NCI-H2196 treated with DMSO at 0.1 percent for 48 hours (cell line): Measurements from ENCODE around the gene ROR2.

Experiments used
- DNase-seq: peaks from one replicate; lab custom pipeline; 2025; ENCODE audit not compliant: unreplicated experiment; lab: John Stamatoyannopoulos, UW

Gene ROR2

DNA sequence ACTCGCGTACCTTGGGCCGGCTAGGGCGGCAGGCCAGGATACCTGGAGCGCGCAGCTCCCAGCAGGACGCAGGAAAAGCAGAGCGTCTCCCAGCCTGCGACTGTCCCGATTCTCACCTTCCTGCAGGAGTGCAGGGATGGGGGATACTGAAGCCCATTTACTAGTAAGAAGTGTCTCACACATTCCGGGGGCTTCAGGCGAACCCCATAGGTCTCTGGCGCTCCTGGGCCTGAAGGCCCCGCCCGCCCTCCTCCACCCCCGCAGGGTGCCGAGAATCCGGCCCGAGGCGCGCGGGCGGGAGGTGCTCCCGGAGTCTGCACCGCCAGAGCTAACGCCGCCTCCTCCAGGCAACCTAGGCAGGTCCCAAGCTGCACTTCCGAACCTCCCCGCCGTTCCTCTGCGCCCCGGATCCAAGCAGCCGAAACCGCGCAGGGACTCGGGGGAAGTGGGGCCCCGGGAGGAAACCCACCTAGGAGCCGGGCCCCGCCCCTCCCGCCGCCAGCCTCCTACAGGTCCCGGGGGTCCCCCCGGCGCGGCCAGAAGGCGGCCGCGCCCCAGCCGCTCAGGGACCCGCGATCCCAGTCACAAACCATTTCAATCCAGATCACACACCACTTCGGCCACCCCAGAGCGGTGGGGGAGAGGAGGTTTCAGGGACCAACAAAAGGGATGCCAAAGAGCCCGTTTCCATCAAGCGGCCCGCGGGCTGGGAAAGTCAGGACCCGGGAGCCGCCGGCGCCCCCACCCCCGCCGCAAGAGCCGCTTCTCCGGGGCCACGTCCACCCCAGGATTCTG lies 1.2 kb downstream of the ROR2 start:
- no peak for DNase-seq

DNA sequence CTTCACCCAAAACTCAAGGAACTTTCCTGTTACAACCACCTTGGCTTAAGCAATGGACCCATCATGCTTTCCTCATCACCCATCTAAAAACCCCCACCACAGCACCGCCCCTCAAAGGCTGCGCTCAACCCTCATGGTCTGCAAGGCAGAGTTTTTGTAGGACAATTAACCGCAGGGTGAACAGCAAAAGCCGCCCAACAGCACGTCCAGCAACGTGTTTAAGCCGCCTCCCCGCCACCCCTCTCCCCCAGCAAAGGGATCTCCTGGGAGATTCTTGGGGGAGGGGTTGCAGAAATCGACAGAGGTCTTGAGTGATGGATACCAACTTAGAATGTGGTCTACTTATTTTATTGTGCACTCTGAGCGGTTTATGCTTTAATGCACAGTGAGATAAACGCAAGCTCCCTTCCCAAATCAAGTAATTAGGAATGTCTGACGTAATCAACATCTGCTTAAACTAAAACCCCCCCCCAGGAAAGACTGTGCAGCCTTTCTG lies 1.9 kb downstream of the ROR2 start:
- no peak for DNase-seq

DNA sequence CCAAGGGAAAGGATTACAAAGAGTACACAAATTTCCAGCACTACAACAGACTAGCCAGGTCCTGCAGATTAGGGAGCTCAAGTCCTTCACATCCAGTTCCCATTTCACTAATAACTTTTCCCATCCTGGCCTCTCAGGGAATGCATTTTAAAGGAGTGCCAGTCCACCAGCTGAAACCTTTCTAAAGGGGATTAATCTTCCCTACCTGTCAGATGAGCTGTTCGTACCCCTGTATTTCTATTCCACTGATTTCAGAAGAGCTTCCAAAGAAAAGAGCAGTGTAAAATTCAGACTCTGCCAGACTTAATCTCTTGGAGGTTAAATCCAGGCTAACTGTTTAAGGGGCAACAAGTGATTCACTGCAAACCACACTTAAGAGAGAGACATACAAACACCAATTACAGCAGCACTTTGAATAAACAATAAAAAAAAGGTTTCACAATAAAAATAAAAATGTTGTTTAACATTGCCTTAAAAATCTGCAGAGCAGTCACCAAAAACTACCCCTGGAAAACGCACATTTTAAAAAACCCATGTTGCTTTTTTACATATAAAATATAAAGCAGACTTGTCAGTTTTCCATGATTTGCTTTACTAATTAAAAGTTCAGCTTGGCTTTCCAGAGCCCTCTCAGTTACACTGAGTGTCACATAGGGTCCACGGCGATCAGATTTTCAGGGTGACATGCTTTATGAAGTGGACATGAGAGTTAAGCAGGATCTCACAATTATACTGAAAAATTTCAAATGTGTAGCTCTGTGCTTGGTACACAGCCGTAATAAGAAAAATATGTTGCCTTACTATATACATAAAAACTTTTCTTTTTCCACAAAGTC lies 3.2 kb downstream of the ROR2 start:
- no peak for DNase-seq

DNA sequence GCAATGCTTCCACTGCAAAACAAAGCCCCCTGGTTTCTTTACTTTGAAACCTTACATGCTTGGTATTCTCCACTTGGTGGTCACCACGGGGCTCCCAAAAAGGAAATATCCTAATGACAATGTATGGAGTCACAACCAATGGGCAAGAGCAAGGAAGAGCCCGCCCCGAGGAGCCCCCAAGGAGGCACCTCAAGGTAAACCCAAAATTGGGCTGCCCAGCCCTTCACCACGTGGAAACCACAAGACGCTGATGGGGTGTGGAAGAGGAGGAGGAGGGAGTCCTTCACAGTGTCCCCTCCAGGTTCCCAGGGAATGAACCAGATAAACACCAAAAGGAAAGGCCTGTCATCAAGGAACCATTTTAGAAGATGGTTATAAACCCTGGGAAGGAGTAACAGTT lies 3.8 kb downstream of the ROR2 start:
- DNase-seq = no peak

DNA sequence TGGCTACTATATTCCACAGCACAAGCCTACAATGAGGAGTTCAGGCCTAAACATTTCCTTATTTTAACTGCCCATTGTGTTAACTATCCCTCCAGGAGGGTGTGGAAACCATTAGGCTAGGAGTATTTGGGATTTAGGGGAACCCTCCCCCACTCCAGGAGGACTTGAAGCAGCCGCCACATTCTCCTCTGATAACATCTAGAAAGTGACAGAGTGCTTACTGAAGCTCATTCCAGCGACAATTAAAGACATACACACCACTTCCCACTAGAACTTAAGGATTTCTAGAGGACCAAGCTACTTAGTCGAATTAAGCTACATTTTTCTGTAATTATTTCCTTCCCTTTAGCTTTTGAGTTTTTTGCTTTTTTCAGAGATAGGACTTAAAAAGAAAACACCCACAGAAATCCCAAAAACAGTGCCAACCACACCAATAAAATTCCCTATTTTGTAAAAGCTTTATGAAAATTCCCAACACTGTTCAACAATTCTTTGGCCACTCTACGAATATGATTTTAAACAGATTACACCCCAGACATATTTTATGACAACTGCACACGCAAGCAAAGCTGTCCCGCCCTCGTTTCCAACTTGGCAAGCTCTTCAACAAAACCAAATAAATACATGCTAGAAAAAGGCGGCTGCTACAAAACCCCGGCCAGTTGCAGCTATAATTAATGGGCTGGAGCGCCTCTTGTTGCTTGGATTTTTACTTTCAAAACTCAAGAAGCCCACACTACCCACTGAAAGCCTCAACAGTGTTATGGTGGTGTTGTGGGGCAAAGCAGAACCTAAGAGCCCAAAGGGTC lies 4.5 kb downstream of the ROR2 start:
- DNase-seq = no peak

DNA sequence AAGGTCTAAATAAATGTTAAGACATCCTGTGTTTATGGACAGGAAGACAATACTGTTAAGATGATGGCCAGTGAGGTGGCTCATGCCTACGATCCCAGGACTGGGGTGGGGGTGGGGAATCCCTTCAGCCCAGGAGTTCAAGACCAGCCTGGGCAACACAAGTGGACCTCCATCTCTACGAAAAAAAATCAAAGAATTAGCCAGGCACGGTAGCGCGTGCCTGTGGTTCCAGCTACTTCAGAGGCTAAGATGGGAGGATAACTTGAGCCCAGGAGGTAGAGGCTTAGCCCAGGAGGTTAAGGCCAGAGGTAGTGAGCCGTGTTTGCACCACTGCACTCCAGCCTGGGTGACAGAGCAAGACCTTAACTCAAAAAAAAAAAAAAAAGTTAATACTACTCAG lies 5.3 kb downstream of the ROR2 start:
- DNase-seq = no peak

DNA sequence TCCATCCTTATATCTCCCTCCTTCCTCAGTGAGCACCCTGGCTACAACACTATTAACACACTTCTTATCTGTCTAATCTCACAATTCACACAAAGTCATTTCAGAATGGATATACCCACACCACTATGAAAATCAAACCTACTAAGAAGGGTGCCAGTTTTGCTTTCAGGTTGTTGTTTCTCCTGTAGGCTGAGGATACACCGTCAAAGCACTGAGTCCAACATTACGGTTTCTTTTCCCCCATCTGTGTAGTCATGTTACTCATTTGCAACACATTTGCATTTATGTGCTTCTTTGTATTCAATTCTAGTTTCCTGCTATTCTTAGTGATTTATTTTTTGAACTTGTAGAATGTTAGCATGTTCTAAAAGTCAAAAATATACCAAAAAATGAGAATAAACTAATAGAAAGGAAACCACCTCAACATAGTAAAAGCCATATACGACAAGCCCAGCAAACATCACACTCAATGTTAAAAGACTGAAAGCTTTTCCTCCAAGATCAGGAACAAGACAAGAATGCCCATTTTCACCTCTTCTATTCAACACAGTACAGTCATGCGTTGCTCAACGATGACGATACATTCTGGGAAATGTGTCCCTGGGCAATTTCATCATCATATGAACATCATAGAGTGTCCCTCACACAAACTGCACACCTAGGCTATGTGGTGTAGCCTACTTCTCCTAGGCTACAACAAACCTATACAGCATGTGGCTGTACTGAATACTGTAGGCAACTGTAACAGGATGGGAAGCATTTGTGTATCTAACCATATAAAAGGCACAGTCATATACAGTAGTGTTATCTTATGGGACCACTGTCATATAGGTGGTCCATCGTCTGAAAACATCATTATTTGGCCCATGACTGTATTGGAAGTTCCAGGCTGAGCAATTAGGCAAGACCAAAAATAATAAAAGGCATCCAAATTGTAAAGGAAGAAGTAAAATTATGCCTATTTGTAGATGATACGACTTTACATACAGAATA lies 6.3 kb downstream of the ROR2 start:
- DNase-seq = no peak

DNA sequence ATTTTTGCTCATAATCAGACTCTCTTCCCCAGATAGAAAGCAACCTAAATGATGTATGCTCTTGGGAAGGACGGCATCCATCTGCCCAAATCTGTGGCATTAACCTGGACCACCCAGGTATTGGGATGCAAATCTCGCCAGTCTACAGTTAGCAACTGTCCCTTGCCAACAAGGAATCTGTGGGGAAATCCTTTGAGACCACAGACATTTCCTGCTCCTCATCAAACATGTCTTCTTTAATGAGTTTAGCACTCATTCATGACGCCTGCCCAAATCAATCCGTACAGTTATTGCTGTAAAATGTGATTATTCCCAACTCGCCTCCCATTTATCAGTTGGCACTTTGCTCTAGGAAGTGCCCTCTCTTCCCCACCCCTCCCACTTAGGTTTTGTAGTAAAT lies 7.8 kb downstream of the ROR2 start:
- no peak for DNase-seq

DNA sequence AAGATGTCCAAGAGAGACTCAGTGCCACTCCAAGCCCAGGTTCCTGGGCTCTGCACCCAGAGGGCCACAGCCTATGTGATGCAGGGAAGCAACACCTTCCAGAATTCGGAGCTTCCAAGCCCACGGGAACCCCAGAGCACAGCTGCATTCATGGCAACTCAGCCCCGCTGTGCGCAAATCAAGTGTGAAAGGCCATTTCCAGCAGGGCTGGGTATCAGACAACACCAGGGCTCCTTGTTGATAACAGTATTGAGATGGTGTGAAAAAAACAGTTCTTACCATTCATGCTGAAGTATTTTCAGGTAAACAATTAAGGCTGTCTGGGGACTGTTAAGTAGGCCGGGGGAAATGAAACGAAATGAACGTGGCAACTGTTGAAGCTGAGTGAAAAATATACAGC lies 10.1 kb downstream of the ROR2 start:
- DNase-seq = no peak

DNA sequence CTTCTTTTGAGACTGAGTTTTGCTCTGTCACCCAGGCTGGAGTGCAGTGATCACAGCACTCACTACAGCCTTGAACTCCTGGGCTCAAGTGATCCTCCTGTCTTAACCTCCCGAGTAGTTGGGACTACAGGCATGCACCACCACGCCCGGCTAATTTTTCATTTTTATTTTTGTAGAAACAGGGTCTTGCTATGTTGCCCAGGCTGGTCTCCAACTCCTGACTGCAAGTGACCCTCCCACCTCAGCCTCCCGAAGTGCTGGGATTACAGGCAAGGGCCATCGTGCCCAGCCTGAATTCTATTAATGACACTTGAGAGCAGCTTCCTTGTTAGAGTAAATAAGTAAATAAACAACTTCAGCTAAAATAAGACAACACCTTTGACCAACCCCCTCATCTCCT lies 12.3 kb downstream of the ROR2 start:
- no peak for DNase-seq

DNA sequence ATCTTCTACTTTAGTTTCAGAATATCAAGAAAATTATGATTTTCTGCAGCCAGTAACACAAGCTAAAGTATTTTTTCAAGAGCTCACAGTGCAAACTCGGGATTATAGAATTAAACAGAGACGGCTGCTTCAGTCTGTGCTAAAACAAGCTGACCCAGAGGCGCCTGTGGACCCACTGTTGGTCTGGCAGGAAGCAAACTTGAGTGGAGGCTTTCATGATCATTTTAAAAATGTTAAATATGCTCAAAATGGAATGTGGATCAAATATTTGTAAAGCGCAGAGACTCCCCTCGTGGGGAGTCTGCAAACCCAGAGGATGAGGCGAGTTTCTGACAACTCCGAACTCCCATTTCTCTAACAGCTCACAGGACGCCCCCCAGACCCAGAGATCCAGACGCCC lies 13.0 kb downstream of the ROR2 start:
- DNase-seq = no peak

DNA sequence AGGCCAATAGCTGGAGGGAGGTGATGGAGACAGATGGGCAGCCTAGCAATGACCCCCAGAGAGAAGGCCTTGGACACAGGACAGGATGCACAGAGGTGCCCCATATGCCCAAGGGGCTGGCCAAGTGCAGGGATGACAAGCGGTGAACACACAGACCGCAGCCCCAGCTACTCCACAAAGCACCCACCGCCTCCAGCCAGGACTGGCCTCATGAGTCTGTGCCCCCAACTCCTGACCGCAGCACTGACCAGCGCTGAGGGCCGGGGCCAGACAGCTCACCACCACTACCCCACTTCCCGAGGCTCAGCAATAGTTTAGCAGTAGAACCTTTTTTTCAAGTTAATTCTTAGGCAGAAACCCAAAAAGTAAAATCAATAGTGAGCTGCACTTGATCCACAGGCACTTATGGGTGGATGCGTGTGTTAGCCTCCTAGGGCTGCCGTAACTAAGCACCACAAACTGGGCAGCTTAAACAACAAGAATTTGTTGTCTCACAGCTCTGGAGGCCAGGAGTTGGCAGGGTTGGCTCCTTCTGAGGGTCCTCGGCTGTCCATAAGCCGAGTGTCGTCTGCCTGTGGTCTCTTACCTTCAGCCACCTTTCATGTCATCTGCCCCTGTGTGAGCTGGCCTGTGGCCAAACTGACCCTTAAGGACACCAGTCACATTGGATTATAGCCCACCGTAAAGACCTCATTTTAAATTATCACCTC lies 14.1 kb downstream of the ROR2 start:
- DNase-seq = no peak

DNA sequence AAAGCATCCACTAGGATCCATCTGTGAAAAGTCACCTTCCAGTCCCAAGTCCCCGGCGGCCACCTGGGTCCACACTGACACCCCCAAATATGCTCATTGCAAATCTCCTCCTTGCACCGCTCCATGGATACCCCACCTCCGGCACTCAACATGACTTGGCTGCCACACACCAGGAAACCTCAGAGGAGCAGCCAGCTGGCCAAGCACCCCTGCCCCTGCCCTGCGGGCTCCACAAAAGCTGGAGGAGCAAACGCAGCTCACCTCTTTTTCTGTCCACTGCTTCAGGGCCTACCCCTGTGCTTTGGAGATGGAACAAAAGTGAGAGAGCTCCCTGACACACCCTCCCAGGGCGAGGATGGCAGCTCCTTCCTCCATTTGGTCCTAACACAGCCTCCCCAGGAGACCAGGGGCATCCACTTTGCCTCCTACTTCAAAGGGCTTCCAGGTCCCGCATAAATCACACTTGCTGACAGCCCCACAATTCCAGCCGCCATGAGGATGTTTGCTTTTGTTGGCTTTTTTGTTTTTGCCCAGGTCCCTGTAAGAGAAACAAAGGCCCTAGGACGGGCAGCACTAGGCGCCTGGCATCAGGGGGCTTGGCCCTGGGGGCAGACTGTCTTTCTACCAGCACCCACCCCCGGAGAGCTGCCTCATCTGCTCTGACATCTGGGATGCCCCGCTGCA lies 14.8 kb downstream of the ROR2 start:
- no peak for DNase-seq

DNA sequence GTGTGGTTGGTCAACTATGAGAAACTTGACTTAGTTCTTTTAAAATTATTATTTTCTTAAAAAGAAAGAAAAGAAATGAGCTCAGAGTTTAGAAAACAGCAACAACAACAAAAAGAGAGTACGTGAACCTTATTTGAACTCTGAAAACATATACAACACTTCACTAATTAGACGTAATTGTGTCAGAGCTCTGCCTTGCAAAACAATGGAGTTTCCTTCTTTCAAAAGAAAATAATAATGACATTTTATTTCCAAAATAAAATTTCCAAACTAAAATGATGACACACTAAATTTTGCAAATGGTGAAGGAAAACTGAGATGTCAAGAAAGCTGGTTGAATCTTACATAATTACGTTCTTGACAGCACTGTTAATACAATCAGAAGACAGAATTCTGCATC lies 15.4 kb downstream of the ROR2 start:
- no peak for DNase-seq

DNA sequence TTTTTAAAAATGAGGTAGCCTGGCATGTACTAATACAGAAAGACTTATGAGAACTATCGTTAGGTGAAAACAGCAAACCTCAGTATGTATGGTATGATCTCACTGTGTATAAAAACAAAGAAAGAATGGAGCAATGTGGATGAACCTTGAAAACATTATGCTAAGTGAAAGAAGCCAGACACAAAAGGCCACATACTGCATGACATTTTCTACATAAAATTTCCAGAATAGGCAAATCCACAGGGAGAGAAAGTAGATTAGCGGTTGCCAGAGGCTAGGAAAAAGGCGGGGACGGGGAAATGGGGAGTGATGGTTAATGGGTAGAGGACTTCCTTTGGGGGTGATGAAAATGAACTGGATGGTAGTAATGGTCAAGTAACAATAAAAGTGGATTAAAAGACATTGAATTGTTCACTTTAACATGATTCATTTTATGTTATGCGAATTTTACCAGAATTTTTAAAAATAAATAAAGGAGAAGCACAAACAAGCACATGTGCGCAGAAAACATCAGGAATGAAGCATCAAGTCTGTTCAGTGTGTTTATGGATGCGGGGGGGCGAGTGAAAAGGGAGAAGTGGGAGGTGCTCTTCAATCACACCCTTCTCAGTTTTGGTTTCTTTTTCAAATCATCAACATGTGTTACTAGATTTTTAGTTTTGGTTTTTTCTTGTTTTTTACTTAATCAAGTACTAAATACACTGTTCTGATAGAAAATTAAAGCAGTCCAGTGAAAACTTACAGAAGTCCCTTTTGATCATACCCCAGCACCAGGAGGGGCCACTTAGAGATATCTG lies 16.3 kb downstream of the ROR2 start:
- no peak for DNase-seq

DNA sequence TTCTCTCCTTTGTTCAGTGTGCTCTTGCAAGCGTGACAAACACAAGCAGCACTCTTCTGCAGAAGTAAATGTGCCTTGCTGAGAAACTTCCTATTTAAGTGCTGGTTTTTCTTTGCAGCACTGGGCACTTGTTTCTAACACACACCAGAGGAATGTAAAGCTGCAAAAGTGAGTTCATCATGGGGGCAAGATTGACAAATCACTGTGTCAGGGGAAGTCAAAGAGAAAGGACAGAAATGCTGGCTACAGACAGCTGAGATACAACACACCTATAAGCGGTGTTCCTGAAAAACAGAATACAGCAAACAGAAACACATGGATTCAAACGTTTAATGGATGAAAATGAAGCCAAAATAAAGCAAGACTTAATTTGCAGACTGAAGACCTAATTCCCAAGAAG lies 19.6 kb downstream of the ROR2 start:
- DNase-seq = no peak

DNA sequence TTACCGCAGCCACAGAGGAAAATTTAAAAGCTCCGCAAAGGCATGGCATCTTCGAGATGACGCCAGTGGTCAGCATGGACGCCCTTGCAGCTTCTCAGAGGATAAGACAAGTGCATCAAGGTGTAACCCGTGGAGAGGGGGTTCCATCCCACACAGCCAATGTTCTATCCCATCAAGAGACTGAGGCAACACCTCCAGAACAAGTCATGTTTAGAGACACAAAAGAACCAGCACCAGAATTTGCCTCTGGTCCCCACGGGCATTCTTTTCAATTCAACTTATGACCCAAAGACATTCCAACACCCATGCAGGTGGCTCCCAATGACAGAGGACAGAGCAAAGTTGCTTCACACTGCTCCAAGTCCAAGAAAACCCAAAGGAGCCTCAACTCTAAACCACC lies 20.7 kb downstream of the ROR2 start:
- no peak for DNase-seq

DNA sequence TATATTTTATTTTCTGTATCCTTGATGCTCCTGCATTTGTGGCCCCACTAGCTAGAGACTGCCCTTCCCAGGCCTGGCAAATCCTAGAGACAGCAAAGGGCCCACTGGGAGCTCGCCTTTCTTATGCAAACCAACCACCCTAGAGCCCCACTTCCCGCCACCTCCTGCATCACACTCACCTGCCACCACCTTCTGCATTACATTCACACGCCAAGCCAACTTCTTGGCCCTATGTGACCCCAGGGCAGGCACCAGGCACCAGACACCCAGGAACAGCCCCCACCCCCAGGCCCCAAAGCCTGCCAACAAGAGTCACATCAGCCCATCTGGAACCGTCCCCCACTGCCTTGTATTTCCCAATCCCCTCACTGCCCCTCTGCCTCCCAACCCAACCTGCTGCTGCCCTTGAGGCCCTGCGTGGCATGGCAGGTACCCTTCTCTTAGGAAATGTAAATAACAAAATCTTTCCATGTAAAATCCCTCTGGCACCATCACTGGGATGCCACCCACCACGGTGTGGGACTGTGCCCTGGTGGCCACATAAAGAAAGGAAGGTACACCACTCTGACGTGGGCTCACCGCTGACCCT lies 22.0 kb downstream of the ROR2 start:
- DNase-seq = no peak
